Measurements from ENCODE around the gene CADPS2. TPM values are rescaled to one million over a fixed set of nuclear protein-coding genes. Genes with fewer than 3 reads are reported as not detected.

CADPS2 gene
- total and polyA plus RNA-seq, 8 donors, result 34.2 to 83.4 (median 64.6) TPM

DNA sequence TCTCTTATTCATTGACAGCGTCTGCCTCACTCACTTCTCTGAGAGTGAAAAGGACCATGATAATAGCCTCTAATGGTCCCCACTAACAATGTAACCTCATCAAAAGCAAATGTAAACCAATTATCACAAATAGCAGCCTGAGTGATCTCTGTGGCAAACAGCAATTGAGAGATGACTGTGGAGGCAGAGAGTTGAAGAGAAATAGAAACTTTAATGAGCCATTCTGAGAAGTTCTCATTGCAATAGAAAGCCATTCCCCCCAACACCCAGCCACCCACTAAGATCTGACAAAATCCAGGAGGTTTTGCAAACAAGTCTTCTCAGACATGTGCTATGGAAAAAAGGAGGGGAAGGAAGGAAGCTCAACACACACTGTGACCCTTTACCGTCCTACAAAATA lies 139.3 kb downstream of the CADPS2 start:
- no peak for DNase-seq
- TF ChIP-seq, protein P1, sequence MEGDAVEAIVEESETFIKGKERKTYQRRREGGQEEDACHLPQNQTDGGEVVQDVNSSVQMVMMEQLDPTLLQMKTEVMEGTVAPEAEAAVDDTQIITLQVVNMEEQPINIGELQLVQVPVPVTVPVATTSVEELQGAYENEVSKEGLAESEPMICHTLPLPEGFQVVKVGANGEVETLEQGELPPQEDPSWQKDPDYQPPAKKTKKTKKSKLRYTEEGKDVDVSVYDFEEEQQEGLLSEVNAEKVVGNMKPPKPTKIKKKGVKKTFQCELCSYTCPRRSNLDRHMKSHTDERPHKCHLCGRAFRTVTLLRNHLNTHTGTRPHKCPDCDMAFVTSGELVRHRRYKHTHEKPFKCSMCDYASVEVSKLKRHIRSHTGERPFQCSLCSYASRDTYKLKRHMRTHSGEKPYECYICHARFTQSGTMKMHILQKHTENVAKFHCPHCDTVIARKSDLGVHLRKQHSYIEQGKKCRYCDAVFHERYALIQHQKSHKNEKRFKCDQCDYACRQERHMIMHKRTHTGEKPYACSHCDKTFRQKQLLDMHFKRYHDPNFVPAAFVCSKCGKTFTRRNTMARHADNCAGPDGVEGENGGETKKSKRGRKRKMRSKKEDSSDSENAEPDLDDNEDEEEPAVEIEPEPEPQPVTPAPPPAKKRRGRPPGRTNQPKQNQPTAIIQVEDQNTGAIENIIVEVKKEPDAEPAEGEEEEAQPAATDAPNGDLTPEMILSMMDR (IDR thresholded peaks at IDR 0.05), result no peak
- no peak for ATAC-seq
- Histone ChIP-seq H3K9me3 (no peaks in the 10 kb centered on the region), H3K4me1 (no peaks in the 10 kb centered on the region), H3K36me3 (no peaks in the 10 kb centered on the region), H3K4me3 (no peak overlapping the region), H3K27me3 (no peaks in the 10 kb centered on the region), H3K27ac (no peak overlapping the region)
- intact Hi-C loops (cut with DNase I), result no loop called here

DNA sequence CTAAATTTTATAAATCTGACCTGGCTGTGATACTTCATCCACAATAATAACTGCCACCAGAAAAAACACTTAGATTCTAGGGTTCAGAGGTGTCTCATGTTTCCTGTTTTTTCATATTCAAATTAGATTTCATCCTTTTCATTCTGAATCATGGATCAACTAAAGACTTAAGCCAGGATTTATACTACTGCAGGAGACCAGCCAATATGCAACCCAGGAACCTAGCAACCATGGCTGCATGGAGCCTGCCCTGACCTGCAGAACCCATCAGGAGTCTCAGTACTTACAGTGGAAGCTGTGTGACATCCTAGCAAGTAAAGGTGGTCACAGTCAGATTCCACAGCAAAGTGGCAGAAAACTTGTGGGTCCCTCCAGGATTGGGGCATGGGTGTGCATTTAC lies 143.0 kb downstream of the CADPS2 start:
- Histone ChIP-seq H3K4me3 (no peak overlapping the region), H3K9me3 (no peaks in the 10 kb centered on the region), H3K27ac (no peak overlapping the region), H3K4me1 (no peaks in the 10 kb centered on the region), H3K36me3 (no peaks in the 10 kb centered on the region), H3K27me3 (no peaks in the 10 kb centered on the region)
- DNase-seq (no peak), ATAC-seq (no peak)
- TF ChIP-seq, protein P1 (IDR thresholded peaks at IDR 0.05), result no peak
- intact Hi-C loops (cut with DNase I), result no loop called here

DNA sequence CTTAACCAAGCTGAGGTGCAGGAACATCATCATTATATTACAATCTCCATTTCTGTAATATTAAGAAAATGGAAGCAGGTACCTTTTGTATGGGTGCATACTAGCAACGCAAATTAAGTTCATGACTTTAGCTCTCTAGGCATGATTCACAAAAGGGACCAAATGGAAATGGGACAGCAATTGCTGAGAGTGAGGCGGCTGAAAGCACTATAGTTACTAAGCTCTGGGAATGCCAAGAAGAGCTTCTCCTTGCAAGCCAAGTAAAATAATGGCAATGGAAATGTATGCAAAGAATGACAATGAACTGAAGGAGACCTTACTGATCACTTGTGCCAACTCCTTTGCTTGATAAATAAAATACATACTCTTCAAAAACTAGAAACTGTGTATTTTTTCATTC lies 147.3 kb downstream of the CADPS2 start:
- DNase-seq (no peak), ATAC-seq (no peak)
- H3K27me3 ChIP-seq, result no peaks in the 10 kb centered on the region
- no peaks in the 10 kb centered on the region for H3K9me3 ChIP-seq
- intact Hi-C loops (cut with DNase I), result no loop called here
- H3K36me3 ChIP-seq, result no peaks in the 10 kb centered on the region
- no peak overlapping the region for H3K4me3 ChIP-seq
- no peaks in the 10 kb centered on the region for H3K4me1 ChIP-seq
- TF ChIP-seq, protein P1 (IDR thresholded peaks at IDR 0.05), result no peak
- no peak overlapping the region for H3K27ac ChIP-seq

DNA sequence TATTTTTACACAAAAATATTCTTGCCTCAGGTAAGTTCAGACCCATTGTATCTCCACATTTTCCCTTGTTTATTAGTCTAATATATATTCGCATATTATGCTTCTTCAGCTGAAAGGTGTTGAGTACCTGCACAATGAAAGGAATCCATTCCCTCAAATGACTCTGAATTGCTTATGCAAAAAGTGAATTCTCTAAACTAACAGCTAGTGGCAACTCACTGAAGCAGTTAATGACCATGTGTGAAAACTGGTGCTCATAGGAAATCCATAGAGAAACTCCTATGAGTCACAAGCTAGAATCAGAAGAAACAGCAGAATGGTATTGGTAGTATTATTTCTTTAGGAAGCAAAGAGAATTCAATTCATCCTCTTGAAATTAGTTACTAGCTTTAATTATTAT lies 150.1 kb downstream of the CADPS2 start:
- H3K9me3 ChIP-seq, result peaks cover 0 to 4% of the 10 kb centered on the region in 2 donors
- DNase-seq (no peak), ATAC-seq (no peak)
- TF ChIP-seq, protein P1 (IDR thresholded peaks at IDR 0.05), result no peak
- intact Hi-C loops (cut with DNase I), result no loop called here
- no peaks in the 10 kb centered on the region for H3K36me3 ChIP-seq
- no peak overlapping the region for H3K4me3 ChIP-seq
- no peak overlapping the region for H3K27ac ChIP-seq
- H3K4me1 ChIP-seq, result no peaks in the 10 kb centered on the region
- no peaks in the 10 kb centered on the region for H3K27me3 ChIP-seq

DNA sequence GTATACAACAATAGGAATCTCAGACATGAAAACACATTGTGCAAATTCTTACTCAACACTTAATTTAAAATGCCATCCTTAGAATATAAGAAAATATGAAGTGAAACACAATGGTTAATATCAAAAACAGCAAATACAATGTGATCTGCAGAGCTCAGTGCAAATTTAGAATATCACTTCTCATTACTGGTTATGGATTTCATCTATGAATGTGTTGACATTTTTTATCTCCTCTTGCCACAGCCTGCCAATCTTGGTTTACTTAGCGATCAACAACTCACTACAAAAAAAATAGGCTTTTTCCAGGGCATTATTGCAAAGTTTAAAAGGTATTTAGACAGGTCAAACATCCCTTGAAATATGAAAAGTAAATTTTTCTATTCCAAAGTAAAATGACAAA lies 158.5 kb downstream of the CADPS2 start:
- TF ChIP-seq, protein P1 (IDR thresholded peaks at IDR 0.05), result no peak
- Histone ChIP-seq H3K27ac (no peak overlapping the region), H3K9me3 (peaks cover 0 to 2% of the 10 kb centered on the region in 2 donors), H3K4me1 (no peaks in the 10 kb centered on the region), H3K27me3 (no peaks in the 10 kb centered on the region), H3K36me3 (no peaks in the 10 kb centered on the region), H3K4me3 (no peak overlapping the region)
- no peak for DNase-seq
- intact Hi-C loops (cut with DNase I), result no loop called here
- ATAC-seq, result no peak
